HCT116 (cell line): ENCODE measurements around the gene HGS. TPM values are rescaled to one million over a fixed set of nuclear protein-coding genes. Genes with fewer than 3 reads are reported as not detected.
A peak's percentile ranks its signal among the peaks of the same experiment; 100 is the strongest.

Experiments
- ATAC-seq: fragments of 200-7000 bp; cut with Tn5 transposase; 2 replicates; pipeline ENCODE4 v1.9.1; 2020; ENCODE audit warnings: mild to moderate bottlenecking, moderate library complexity
- BruUV-seq: library from RNA; stranded (reverse); fragments of 400-500 nt; replicated peaks from 2 replicates; lab custom pipeline; 2021; lab: Mats Ljungman, UMichigan
- CTCF ChIA-PET: fragments of 300-600 bp; sonication (Branson Sonifier 250); formaldehyde crosslinking; loops from one replicate; lab custom pipeline; 2021; ENCODE audit warnings: antibody characterized with exemption; lab: Charles Lee
- POLR2A ChIA-PET: fragments of 300-600, 350-600 bp; sonication (Branson Sonifier 250); formaldehyde crosslinking; loops from one replicate; lab custom pipeline; 2021; ENCODE audit warnings: antibody characterized with exemption; lab: Charles Lee
- RAD21 ChIA-PET, 2 experiments: fragments of 300-600 bp; sonication (Branson Sonifier 250); formaldehyde crosslinking; loops; one replicate each; lab custom pipeline; 2023; ENCODE audit warnings: low total read pairs in 2 of 2; ENCODE audit not compliant: uncharacterized antibody in 2 of 2, unreplicated experiment in 2 of 2, low non-redundant PET in 1 of 2; lab: Charles Lee
- DNase-seq: peaks from one replicate; pipeline ENCODE4 v3.0.0-alpha.2; 2010; ENCODE audit warnings: low read depth, low spot score
- H2AFZ ChIP-seq: fragments of 200-600 bp; shearing (Covaris generic), sonication (generic); 2 replicates; pipeline ENCODE4 v1.6.1; 2017; ENCODE audit warnings: low read depth, mixed run types, mixed read lengths, antibody characterized with exemption, low read length; ENCODE audit not compliant: poor library complexity, severe bottlenecking
- H3K27ac ChIP-seq: 2 replicates; pipeline ENCODE4 v1.5.1; 2012; ENCODE audit warnings: low read depth, low read length
- H3K27me3 ChIP-seq: fragments of 200-600 bp; sonication (generic); 2 replicates; pipeline ENCODE4 v1.6.1; 2016; ENCODE audit warnings: mixed run types, low read length, mixed read lengths; ENCODE audit not compliant: insufficient read depth
- H3K36me3 ChIP-seq, 2 experiments: fragments of 200-500 bp in 1 of 2; fragments of 200-600 bp in 1 of 2; sonication (Bioruptor generic) in 1 of 2; sonication (generic) in 1 of 2; 2 replicates each; pipeline versions ENCODE4 v1.5.1 to v1.6.1; 2014 to 2016; ENCODE audit warnings: low read length in 2 of 2, inconsistent platforms in 1 of 2, mixed read lengths in 1 of 2, mixed run types in 1 of 2; ENCODE audit not compliant: insufficient read depth in 2 of 2, control insufficient read depth in 1 of 2
- H3K4me1 ChIP-seq, 2 experiments: fragments of 200-600 bp in 1 of 2; sonication (generic) in 1 of 2; 2 replicates each; pipeline versions ENCODE4 v1.5.1 to v1.6.1; 2012 to 2017; ENCODE audit warnings: low read length in 2 of 2, inconsistent platforms in 1 of 2, mild to moderate bottlenecking in 1 of 2, mixed read lengths in 1 of 2, mixed run types in 1 of 2, moderate library complexity in 1 of 2; ENCODE audit not compliant: insufficient read depth in 2 of 2, control insufficient read depth in 1 of 2
- H3K4me2 ChIP-seq: fragments of 200-600 bp; sonication (generic); 2 replicates; pipeline ENCODE4 v1.6.1; 2017; ENCODE audit warnings: mixed run types, low read length, mixed read lengths
- H3K4me3 ChIP-seq, 2 experiments: fragments of 200-600 bp in 1 of 2; sonication (generic) in 1 of 2; replicated peaks in 1 of 2; 2 replicates each; pipeline ENCODE4 v1.5.1; 2011 to 2016; ENCODE audit warnings: low read length in 2 of 2, control low read depth in 1 of 2, low read depth in 1 of 2, mild to moderate bottlenecking in 1 of 2, mixed read lengths in 1 of 2, mixed run types in 1 of 2
- H3K79me2 ChIP-seq: fragments of 200-600 bp; sonication (generic); 2 replicates; pipeline ENCODE4 v1.6.1; 2017; ENCODE audit warnings: mild to moderate bottlenecking, mixed run types, low read length, moderate library complexity, mixed read lengths; ENCODE audit not compliant: insufficient read depth
- H3K9ac ChIP-seq: fragments of 200-600 bp; sonication (generic); 2 replicates; pipeline ENCODE4 v1.6.1; 2016; ENCODE audit warnings: low read length, mixed read lengths
- H3K9me2 ChIP-seq: fragments of 200-600 bp; sonication (generic), shearing (Covaris generic); 2 replicates; pipeline ENCODE4 v1.6.1; 2017; ENCODE audit warnings: mixed run types, mild to moderate bottlenecking, moderate library complexity; ENCODE audit not compliant: insufficient read depth
- H3K9me3 ChIP-seq, 2 experiments: fragments of 200-500 bp in 1 of 2; fragments of 200-600 bp in 1 of 2; sonication (Bioruptor generic) in 1 of 2; sonication (generic) in 1 of 2; 2 replicates each; pipeline ENCODE4 v1.6.1; 2014 to 2017; ENCODE audit warnings: low read length in 2 of 2, mixed read lengths in 2 of 2, inconsistent platforms in 1 of 2, low read depth in 1 of 2, mild to moderate bottlenecking in 1 of 2, mixed run types in 1 of 2, moderate library complexity in 1 of 2; ENCODE audit not compliant: control insufficient read depth in 1 of 2, insufficient read depth in 1 of 2
- H4K20me1 ChIP-seq: fragments of 200-600 bp; sonication (generic), shearing (Covaris generic); 2 replicates; pipeline ENCODE4 v1.6.1; 2017; ENCODE audit warnings: mixed run types, mild to moderate bottlenecking, moderate library complexity; ENCODE audit not compliant: insufficient read depth
- CEBPB ChIP-seq: IDR thresholded peaks from 2 replicates; pipeline ENCODE4 v1.6.1; 2012; ENCODE audit warnings: low read depth
- ELF1 ChIP-seq: IDR thresholded peaks from 2 replicates; pipeline ENCODE4 v1.6.1; 2012; ENCODE audit warnings: low read depth, borderline replicate concordance
- FOSL1 ChIP-seq: IDR thresholded peaks from 2 replicates; pipeline ENCODE4 v1.6.1; 2012; ENCODE audit warnings: low read depth
- JUND ChIP-seq: IDR thresholded peaks from 2 replicates; pipeline ENCODE4 v1.6.1; 2012
- POLR2A ChIP-seq: IDR thresholded peaks from 2 replicates; pipeline ENCODE4 v1.7.0; 2011; ENCODE audit warnings: borderline replicate concordance; ENCODE audit not compliant: insufficient read depth, insufficient read length; ENCODE audit errors: extremely low read depth
- POLR2AphosphoS5 ChIP-seq: IDR thresholded peaks from 2 replicates; pipeline ENCODE4 v1.6.1; 2011; ENCODE audit warnings: mild to moderate bottlenecking, low read depth, low read length, moderate library complexity
- RAD21 ChIP-seq: IDR thresholded peaks from 2 replicates; pipeline ENCODE4 v1.6.1; 2012; ENCODE audit warnings: low read depth, mild to moderate bottlenecking
- SP1 ChIP-seq: IDR thresholded peaks from 2 replicates; pipeline ENCODE4 v1.6.1; 2012; ENCODE audit warnings: low read depth
- TCF7L2 ChIP-seq: IDR thresholded peaks from 2 replicates; pipeline ENCODE4 v1.7.0; 2011; ENCODE audit warnings: borderline replicate concordance, inconsistent platforms; ENCODE audit not compliant: insufficient read depth, insufficient read length; ENCODE audit errors: extremely low read depth
- YY1 ChIP-seq: IDR thresholded peaks from 2 replicates; pipeline ENCODE4 v1.6.1; 2011; ENCODE audit warnings: low read length, low read depth, moderate library complexity, mild to moderate bottlenecking; ENCODE audit not compliant: insufficient replicate concordance; ENCODE audit errors: extremely low read depth
- ZFX ChIP-seq: fragments of 450-650 bp; IDR thresholded peaks from 2 replicates; pipeline ENCODE4 v1.6.1; 2017
- ZNF274 ChIP-seq: fragments of 200-500 bp; sonication (Bioruptor generic); IDR thresholded peaks from 2 replicates; pipeline ENCODE4 v1.6.1; 2014; ENCODE audit warnings: mild to moderate bottlenecking, low read depth, low read length, inconsistent platforms
- intact Hi-C: fragments of 100-400 bp; cut with micrococcal nuclease; formaldehyde crosslinking; loops from 2 replicates; pipeline ENCODE4 v1.10.0; 2022
- total RNA-seq: library from RNA; stranded (reverse); gene quantifications from one replicate; pipeline ENCODE4 v1.2.1, GENCODE V29; 2021; ENCODE audit not compliant: unreplicated experiment
- TF ChIP-seq, protein P1 (sequence below): IDR thresholded peaks from 2 replicates; pipeline ENCODE4 v1.6.1; 2011; ENCODE audit warnings: mild to moderate bottlenecking, low read length, moderate library complexity; ENCODE audit not compliant: insufficient replicate concordance; ENCODE audit errors: extremely low read depth
- TF ChIP-seq, protein P2 (sequence below): IDR thresholded peaks from 2 replicates; pipeline ENCODE4 v1.6.1; 2012
- TF ChIP-seq, protein P3 (sequence below): IDR thresholded peaks from 2 replicates; pipeline ENCODE4 v1.6.1; 2012

The HGS gene
- total RNA-seq, 1 experiment from 2014 or later: 231 TPM

DNA sequence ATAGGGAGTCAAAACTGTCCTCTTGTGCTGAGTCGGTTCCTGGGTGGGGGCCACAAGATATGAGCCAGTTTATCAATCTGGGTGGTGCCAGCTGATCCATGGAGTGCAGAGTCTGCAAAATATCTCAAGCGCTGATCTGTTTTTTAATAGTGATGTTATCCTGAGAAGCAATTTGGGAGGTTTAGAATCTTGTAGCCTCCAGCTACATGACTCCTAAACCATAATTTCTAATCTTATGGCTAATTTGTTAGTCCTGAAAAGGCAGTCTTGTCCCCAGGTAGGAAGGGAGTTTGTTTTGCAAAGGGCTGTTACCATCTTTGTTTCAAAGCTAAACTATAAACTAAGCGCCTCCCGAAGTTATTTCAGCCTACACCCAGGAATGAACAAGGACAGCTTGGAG is 45.1 kb upstream of the HGS start (continued):
- TF ChIP-seq SP1 (no peak), ELF1 (no peak), TCF7L2 (no peak), JUND (no peak)
- TF ChIP-seq, all 23 proteins: peak for 0

DNA sequence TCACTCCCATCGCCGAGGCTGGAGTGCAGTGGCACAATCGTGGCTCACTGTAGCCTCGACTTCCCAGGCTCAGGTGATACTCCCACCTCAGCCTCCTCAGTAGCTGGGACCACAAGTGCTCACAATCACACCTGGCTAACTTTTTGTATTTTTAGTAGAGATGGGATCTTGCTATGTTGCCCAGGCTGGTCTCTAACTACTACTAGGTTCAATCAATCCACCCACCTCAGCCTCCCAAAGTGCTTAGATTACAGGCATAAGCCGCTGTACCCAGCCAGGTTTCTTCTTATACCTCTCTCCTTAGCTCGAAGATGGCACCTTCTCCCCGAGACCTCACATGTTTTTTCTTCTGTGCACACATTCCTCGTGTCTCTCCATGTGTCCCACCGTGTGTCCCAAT is 43.8 kb upstream of the HGS start:
- POLR2A ChIA-PET: no interaction called here

DNA sequence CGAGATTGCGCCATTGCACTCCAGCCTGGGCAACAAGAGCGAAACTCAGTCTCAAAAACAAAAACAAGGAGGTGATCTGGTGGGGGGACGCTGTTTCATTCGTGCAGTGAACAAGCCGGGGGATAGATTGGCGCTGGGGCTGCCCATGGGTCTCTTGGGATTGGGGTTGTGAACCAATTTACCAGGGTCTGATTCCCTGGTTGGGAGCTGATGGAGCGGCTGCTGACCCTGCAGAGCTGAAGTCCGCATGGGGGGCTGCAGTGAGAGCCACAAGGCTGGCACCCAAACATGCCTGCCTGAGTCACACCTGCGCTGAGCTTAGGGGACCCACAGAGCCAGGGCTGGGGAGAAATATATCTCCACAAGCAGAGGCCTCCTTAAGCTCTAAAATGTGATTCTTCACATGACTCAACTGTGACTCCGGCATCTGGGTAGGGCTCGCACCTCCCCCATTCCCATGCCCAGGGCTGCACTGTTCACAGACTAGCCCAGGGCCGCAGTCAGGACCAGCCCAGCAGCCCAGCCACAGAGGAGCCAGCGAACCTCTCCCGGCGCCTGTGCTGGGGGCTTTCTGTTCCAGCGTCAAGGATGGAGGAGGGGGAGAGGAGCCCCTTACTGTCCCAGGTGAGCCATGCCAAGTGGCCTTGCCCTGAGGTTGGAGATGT is 41.9 kb upstream of the HGS start:
- no peaks in the 10 kb centered on the region for H4K20me1 ChIP-seq
- no peaks in the 10 kb centered on the region for H3K36me3 ChIP-seq
- intact Hi-C loops: no loop called here
- ChIA-PET RAD21 (no interaction called here), CTCF (no interaction called here), POLR2A (interaction anchor here (0.6 kb wide), 1 partner anchor 105 kb away, joined by 5 read pairs; no protein-coding TSS in a partner anchor)
- ATAC-seq: peak; percentile 71
- peak overlapping the region; percentile 42 for H3K4me2 ChIP-seq
- no peak overlapping the region for H3K4me3 ChIP-seq
- no peaks in the 10 kb centered on the region for H3K27me3 ChIP-seq
- DNase-seq: no peak
- no peak overlapping the region for H2AFZ ChIP-seq
- H3K4me1 ChIP-seq: peaks cover 4 to 31% of the 10 kb centered on the region in 2 experiments
- H3K79me2 ChIP-seq: no peaks in the 10 kb centered on the region
- BruUV-seq: no TSS peak
- no peaks in the 10 kb centered on the region for H3K9me2 ChIP-seq
- H3K27ac ChIP-seq: no peak overlapping the region
- peak overlapping the region; percentile 26 for H3K9ac ChIP-seq
- no peaks in the 10 kb centered on the region for H3K9me3 ChIP-seq
- TF ChIP-seq CEBPB (no peak), POLR2AphosphoS5 (no peak), ZFX (no peak), SP1 (no peak), POLR2A (no peak), RAD21 (no peak), FOSL1 (no peak), ZNF274 (no peak), YY1 (no peak), TCF7L2 (no peak)
- TF ChIP-seq, protein P1, sequence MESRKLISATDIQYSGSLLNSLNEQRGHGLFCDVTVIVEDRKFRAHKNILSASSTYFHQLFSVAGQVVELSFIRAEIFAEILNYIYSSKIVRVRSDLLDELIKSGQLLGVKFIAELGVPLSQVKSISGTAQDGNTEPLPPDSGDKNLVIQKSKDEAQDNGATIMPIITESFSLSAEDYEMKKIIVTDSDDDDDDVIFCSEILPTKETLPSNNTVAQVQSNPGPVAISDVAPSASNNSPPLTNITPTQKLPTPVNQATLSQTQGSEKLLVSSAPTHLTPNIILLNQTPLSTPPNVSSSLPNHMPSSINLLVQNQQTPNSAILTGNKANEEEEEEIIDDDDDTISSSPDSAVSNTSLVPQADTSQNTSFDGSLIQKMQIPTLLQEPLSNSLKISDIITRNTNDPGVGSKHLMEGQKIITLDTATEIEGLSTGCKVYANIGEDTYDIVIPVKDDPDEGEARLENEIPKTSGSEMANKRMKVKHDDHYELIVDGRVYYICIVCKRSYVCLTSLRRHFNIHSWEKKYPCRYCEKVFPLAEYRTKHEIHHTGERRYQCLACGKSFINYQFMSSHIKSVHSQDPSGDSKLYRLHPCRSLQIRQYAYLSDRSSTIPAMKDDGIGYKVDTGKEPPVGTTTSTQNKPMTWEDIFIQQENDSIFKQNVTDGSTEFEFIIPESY: no peak
- TF ChIP-seq, protein P2, sequence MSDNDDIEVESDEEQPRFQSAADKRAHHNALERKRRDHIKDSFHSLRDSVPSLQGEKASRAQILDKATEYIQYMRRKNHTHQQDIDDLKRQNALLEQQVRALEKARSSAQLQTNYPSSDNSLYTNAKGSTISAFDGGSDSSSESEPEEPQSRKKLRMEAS: no peak

More for the DNA sequence above, 43.8 kb upstream of the HGS start:
- H3K9me3 ChIP-seq: no peaks in the 10 kb centered on the region
- H3K27me3 ChIP-seq: no peaks in the 10 kb centered on the region
- ATAC-seq (no peak), DNase-seq (no peak)
- intact Hi-C loops: no loop called here
- no peak for TF ChIP-seq RAD21
- no peak for TF ChIP-seq POLR2AphosphoS5
- TF ChIP-seq, protein P3, sequence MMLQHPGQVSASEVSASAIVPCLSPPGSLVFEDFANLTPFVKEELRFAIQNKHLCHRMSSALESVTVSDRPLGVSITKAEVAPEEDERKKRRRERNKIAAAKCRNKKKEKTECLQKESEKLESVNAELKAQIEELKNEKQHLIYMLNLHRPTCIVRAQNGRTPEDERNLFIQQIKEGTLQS: no peak
- no peak overlapping the region for H2AFZ ChIP-seq
- H3K4me3 ChIP-seq: no peak overlapping the region
- ChIA-PET CTCF (no interaction called here), RAD21 (no interaction called here)
- H3K4me2 ChIP-seq: no peak overlapping the region
- no peak overlapping the region for H3K27ac ChIP-seq
- H3K4me1 ChIP-seq: peaks cover 12 to 40% of the 10 kb centered on the region in 2 experiments
- no peaks in the 10 kb centered on the region for H3K36me3 ChIP-seq
- no peak overlapping the region for H3K9ac ChIP-seq
- no TSS peak for BruUV-seq
- H3K79me2 ChIP-seq: peaks cover 17% of the 10 kb centered on the region
- peaks cover 14% of the 10 kb centered on the region; the same call in 1 of the 2 replicates for H4K20me1 ChIP-seq
- H3K9me2 ChIP-seq: no peaks in the 10 kb centered on the region
